GM12873 (cell line): Measurements from ENCODE around the gene NTNG1.

Experiments
- CTCF ChIP-seq: IDR thresholded peaks from 2 replicates; pipeline ENCODE4 v1.5.1; 2012; ENCODE audit warnings: low read depth, mild to moderate bottlenecking, moderate library complexity, low read length, control low read depth; ENCODE audit not compliant: insufficient read depth; ENCODE audit errors: missing control alignments

The NTNG1 gene

GRCh38 chr1:107450899-107451664 lies 310.2 kb downstream of the NTNG1 start:
- TF ChIP-seq CTCF, result no peak

GRCh38 chr1:107451715-107452114 lies 310.9 kb downstream of the NTNG1 start:
- no peak for TF ChIP-seq CTCF

- no peak for TF ChIP-seq CTCF
These were observed 314.0 kb downstream of the NTNG1 start for GRCh38 chr1:107454791-107455190.

- TF ChIP-seq CTCF, result no peak
These were observed 317.1 kb downstream of the NTNG1 start for GRCh38 chr1:107457989-107458388.

GRCh38 chr1:107459204-107459904 lies 318.5 kb downstream of the NTNG1 start:
- no peak for TF ChIP-seq CTCF

DNA sequence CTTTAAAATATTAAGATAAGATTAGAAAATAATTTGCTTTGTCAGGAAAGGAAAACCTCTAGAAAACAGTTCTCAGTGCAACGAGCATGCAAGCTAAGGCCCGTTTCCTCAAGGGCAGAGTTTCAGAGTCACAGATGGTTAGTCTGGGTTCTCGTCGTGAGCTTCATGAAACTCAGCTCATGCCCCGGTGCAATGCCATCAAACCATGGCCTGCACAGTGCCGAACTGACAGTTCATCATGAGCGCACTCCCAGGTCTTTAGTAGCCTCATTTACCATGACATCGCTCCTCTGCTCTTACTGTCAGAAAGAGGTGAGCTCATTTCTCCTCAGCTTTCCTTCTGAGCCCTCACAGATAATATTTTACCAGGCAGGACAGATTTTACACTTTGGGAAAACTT lies 319.2 kb downstream of the NTNG1 start:
- no peak for TF ChIP-seq CTCF

GRCh38 chr1:107464827-107465226 lies 324.0 kb downstream of the NTNG1 start:
- TF ChIP-seq CTCF, result no peak
